Fibroblast of lung (primary cell): ENCODE data around the gene WWC2.

Experiments
- CTCF ChIP-seq, 2 donors: IDR thresholded peaks in 1 of 2; conservative IDR thresholded peaks in 1 of 2; 1 replicate in 1 of 2; 2 replicates in 1 of 2; pipeline ENCODE4 v1.5.1; 2011 to 2012; ENCODE audit warnings: low read length in 2 of 2, control low read depth in 1 of 2, inconsistent platforms in 1 of 2, low read depth in 1 of 2, mild to moderate bottlenecking in 1 of 2
- EZH2 ChIP-seq: IDR thresholded peaks from 2 replicates; pipeline ENCODE4 v1.5.1; 2012; ENCODE audit warnings: low read length, control low read depth, mild to moderate bottlenecking; ENCODE audit errors: missing control alignments

GRCh38 chr4:183345261-183345660, 246.2 kb downstream of the WWC2 start:
- TF ChIP-seq CTCF (conservative IDR thresholded peaks at IDR 0.05 in 1 of 2, IDR thresholded peaks at IDR 0.05 in 1 of 2; ENCODE audit: low read depth in 1 of 2, low read length in 2 of 2) (no peak), EZH2 (no peak)
